Measurements from ENCODE around the gene TRPM5. TPM values are rescaled to one million over a fixed set of nuclear protein-coding genes. Genes with fewer than 3 reads are reported as not detected.
A peak's percentile ranks its signal among the peaks of the same experiment; 100 is the strongest.

TRPM5 gene
- total and polyA plus RNA-seq, 9 of the 15 experiments (the other 6 are each of a cell fraction or from before 2014, with no cell fraction given): not detected

DNA sequence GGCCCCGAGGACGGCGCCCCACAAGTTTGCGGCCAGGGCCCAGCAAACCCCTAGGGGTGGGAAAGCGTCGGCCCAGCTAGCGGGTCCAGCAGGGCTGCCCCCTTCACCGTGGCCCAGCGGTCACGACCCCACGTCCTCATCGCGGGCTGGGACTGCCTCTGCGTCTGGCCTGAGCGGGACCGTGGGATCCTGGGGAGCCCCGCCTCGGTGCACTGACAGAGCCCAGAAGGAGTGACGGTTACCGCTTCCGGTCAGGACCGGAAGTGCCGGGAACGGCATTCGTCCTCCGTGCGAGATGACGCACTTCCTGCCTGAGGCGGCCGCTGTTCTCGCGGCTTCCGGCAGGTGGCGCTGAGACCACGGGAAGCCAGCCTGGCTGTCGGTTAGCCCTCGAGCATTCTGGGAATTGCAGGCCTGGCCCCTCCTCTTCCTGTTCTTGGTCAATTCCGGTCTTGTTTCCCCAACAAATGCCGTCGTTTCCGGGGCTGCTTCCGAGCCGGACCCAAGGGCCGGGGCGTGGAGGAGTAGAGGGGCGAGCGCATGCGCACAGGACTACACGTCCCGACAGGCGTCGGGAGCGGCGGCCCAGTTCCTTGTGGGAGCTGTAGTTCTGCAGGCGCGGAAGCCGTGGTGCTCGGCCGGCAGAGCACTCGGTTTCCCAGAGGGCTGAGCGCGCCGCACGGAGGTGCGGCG is 44.1 kb downstream of the TRPM5 start, which contains the start of gene TSSC4 (continued):
- TF ChIP-seq, protein P1, sequence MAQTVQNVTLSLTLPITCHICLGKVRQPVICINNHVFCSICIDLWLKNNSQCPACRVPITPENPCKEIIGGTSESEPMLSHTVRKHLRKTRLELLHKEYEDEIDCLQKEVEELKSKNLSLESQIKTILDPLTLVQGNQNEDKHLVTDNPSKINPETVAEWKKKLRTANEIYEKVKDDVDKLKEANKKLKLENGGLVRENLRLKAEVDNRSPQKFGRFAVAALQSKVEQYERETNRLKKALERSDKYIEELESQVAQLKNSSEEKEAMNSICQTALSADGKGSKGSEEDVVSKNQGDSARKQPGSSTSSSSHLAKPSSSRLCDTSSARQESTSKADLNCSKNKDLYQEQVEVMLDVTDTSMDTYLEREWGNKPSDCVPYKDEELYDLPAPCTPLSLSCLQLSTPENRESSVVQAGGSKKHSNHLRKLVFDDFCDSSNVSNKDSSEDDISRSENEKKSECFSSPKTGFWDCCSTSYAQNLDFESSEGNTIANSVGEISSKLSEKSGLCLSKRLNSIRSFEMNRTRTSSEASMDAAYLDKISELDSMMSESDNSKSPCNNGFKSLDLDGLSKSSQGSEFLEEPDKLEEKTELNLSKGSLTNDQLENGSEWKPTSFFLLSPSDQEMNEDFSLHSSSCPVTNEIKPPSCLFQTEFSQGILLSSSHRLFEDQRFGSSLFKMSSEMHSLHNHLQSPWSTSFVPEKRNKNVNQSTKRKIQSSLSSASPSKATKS (CRISPR knock-in tag; IDR thresholded peaks at IDR 0.05): no peak
- peak; percentile 71 to 72 for TF ChIP-seq RAD21 (CRISPR knock-in tag; conservative IDR thresholded peaks at IDR 0.05 in 1 of 2, IDR thresholded peaks at IDR 0.05 in 1 of 2)
- TF ChIP-seq, protein P2, sequence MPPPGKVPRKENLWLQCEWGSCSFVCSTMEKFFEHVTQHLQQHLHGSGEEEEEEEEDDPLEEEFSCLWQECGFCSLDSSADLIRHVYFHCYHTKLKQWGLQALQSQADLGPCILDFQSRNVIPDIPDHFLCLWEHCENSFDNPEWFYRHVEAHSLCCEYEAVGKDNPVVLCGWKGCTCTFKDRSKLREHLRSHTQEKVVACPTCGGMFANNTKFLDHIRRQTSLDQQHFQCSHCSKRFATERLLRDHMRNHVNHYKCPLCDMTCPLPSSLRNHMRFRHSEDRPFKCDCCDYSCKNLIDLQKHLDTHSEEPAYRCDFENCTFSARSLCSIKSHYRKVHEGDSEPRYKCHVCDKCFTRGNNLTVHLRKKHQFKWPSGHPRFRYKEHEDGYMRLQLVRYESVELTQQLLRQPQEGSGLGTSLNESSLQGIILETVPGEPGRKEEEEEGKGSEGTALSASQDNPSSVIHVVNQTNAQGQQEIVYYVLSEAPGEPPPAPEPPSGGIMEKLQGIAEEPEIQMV (tag; conservative IDR thresholded peaks at IDR 0.05; ENCODE audit: low read depth): peak; percentile 98
- TF ChIP-seq, protein P3, sequence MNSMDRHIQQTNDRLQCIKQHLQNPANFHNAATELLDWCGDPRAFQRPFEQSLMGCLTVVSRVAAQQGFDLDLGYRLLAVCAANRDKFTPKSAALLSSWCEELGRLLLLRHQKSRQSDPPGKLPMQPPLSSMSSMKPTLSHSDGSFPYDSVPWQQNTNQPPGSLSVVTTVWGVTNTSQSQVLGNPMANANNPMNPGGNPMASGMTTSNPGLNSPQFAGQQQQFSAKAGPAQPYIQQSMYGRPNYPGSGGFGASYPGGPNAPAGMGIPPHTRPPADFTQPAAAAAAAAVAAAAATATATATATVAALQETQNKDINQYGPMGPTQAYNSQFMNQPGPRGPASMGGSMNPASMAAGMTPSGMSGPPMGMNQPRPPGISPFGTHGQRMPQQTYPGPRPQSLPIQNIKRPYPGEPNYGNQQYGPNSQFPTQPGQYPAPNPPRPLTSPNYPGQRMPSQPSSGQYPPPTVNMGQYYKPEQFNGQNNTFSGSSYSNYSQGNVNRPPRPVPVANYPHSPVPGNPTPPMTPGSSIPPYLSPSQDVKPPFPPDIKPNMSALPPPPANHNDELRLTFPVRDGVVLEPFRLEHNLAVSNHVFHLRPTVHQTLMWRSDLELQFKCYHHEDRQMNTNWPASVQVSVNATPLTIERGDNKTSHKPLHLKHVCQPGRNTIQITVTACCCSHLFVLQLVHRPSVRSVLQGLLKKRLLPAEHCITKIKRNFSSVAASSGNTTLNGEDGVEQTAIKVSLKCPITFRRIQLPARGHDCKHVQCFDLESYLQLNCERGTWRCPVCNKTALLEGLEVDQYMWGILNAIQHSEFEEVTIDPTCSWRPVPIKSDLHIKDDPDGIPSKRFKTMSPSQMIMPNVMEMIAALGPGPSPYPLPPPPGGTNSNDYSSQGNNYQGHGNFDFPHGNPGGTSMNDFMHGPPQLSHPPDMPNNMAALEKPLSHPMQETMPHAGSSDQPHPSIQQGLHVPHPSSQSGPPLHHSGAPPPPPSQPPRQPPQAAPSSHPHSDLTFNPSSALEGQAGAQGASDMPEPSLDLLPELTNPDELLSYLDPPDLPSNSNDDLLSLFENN (IDR thresholded peaks at IDR 0.05; ENCODE audit: low read depth in 2 of 2, low read length in 2 of 2): peak in 1 of 2 experiments; percentile 60; a peak in 1 of 4 replicates
- TF ChIP-seq NR4A1 (CRISPR knock-in tag; IDR thresholded peaks at IDR 0.05): no peak
- no peak for TF ChIP-seq NR4A1 (tag; IDR thresholded peaks at IDR 0.05)
- TF ChIP-seq HDAC1 (IDR thresholded peaks at IDR 0.05): peak in 1 of 2 experiments; percentile 67; a peak in 2 of 4 replicates
- peak; percentile 75 for TF ChIP-seq ZKSCAN1 (IDR thresholded peaks at IDR 0.05; ENCODE audit: low read depth, low read length)
- peak; percentile 100 for TF ChIP-seq GABPA (tag; conservative IDR thresholded peaks at IDR 0.05; ENCODE audit: low read depth)
- TF ChIP-seq ZNF57 (CRISPR knock-in tag; IDR thresholded peaks at IDR 0.05): peak; percentile 86; the same call in 1 of the 2 replicates
- TF ChIP-seq ZBTB1 (CRISPR knock-in tag; IDR thresholded peaks at IDR 0.05; ENCODE audit: borderline replicate concordance, low read depth): peak; percentile 33; the same call in 1 of the 2 replicates
- TF ChIP-seq, protein P4, sequence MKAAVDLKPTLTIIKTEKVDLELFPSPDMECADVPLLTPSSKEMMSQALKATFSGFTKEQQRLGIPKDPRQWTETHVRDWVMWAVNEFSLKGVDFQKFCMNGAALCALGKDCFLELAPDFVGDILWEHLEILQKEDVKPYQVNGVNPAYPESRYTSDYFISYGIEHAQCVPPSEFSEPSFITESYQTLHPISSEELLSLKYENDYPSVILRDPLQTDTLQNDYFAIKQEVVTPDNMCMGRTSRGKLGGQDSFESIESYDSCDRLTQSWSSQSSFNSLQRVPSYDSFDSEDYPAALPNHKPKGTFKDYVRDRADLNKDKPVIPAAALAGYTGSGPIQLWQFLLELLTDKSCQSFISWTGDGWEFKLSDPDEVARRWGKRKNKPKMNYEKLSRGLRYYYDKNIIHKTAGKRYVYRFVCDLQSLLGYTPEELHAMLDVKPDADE (conservative IDR thresholded peaks at IDR 0.05; ENCODE audit: control insufficient read depth, low read depth, low read length): peak; percentile 98
- 0 out of 4 replicates have a peak, but pooled peaks of 1 of the 2 experiments have one; percentile 11 for TF ChIP-seq NONO (IDR thresholded peaks at IDR 0.05; ENCODE audit: low read depth in 2 of 2, low read length in 1 of 2)
- TF ChIP-seq TEAD4 (IDR thresholded peaks at IDR 0.05; ENCODE audit: low read length): peak; percentile 46
- TF ChIP-seq TEAD4 (CRISPR knock-in tag; IDR thresholded peaks at IDR 0.05; ENCODE audit: borderline replicate concordance): no peak

All from K562 (cell line).